Chondrocyte (in vitro differentiated cells): ENCODE results near the gene TNKS1BP1. TPM values are rescaled to one million over a fixed set of nuclear protein-coding genes. Genes with fewer than 3 reads are reported as not detected.

Experiments
- DNase-seq: peaks from one replicate; pipeline ENCODE4 v3.0.0; 2021; ENCODE audit warnings: mixed read lengths, low spot score
- H3K27ac Mint-ChIP-seq: one replicate; pipeline ENCODE4 v1.8.0; 2021; ENCODE audit warnings: mild to moderate bottlenecking, moderate library complexity, mixed read lengths; ENCODE audit not compliant: unreplicated experiment
- H3K27me3 Mint-ChIP-seq: 2 replicates; pipeline ENCODE4 v1.8.0; 2021; ENCODE audit warnings: low read depth, mixed read lengths
- H3K36me3 Mint-ChIP-seq: 2 replicates; pipeline ENCODE4 v1.8.0; 2021; ENCODE audit warnings: low read depth, mixed read lengths
- H3K4me1 Mint-ChIP-seq: 2 replicates; pipeline ENCODE4 v1.8.0; 2021; ENCODE audit warnings: low read depth, mild to moderate bottlenecking, mixed read lengths
- H3K4me3 Mint-ChIP-seq: one replicate; pipeline ENCODE4 v1.8.0; 2021; ENCODE audit warnings: mild to moderate bottlenecking, moderate library complexity, mixed read lengths; ENCODE audit not compliant: unreplicated experiment
- H3K9me3 Mint-ChIP-seq: 2 replicates; pipeline ENCODE4 v1.8.0; 2021; ENCODE audit warnings: low read depth, mixed read lengths
- CTCF ChIP-seq: fragments of 200-600 bp; sonication (generic); IDR thresholded peaks from 2 replicates; pipeline ENCODE4 v1.5.0; 2021; ENCODE audit warnings: antibody characterized with exemption, mild to moderate bottlenecking, moderate library complexity
- total RNA-seq: library from RNA; stranded (reverse); gene quantifications from 3 replicates; pipeline ENCODE4 v1.2.1, GENCODE V29; 2021

TNKS1BP1 gene
- total RNA-seq, 1 donor from 2014 or later, result 181 TPM

- H3K27me3 Mint-ChIP-seq, result no peaks in the 10 kb centered on the region
- peaks cover 17% of the 10 kb centered on the region for H3K36me3 Mint-ChIP-seq
- TF ChIP-seq CTCF, result no peak
- H3K9me3 Mint-ChIP-seq, result no peaks in the 10 kb centered on the region
- no peak overlapping the region for H3K4me3 Mint-ChIP-seq
- peaks cover 50% of the 10 kb centered on the region for H3K4me1 Mint-ChIP-seq
- no peak for DNase-seq
- H3K27ac Mint-ChIP-seq, result no peak overlapping the region
Observed at GRCh38 chr11:57320067-57320718, 4.6 kb downstream of the TNKS1BP1 start.

GRCh38 chr11:57318178-57318577 lies 6.6 kb downstream of the TNKS1BP1 start:
- H3K4me3 Mint-ChIP-seq, result peak overlapping the region; percentile 35
- H3K9me3 Mint-ChIP-seq, result no peaks in the 10 kb centered on the region
- TF ChIP-seq CTCF, result no peak
- H3K27ac Mint-ChIP-seq, result peak overlapping the region; percentile 70
- H3K36me3 Mint-ChIP-seq, result peaks cover 19% of the 10 kb centered on the region
- peaks cover 43% of the 10 kb centered on the region for H3K4me1 Mint-ChIP-seq
- peak; percentile 59 for DNase-seq
- H3K27me3 Mint-ChIP-seq, result no peaks in the 10 kb centered on the region

DNA sequence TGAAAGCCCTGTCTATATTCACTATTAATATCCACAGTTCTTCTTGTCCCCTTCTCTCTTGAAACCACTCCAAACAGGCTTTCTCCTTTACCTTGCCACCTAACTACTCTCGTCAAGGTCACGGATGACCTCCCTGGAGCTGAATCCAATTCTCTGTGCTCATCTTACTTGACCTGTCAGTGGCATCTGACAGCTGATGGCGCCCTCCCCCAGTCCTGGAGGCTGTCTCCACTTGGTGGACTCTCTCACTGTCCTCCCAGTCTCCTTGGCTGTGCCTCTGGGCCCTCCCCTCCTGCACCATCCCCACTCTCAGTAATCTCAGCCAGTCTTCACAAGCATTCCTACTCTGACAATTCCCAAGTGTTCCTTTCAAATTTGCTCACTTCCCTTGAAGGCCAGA lies 8.7 kb downstream of the TNKS1BP1 start:
- H3K4me3 Mint-ChIP-seq, result no peak overlapping the region
- TF ChIP-seq CTCF, result no peak
- H3K4me1 Mint-ChIP-seq, result peaks cover 41% of the 10 kb centered on the region
- peak; percentile 41 for DNase-seq
- H3K27ac Mint-ChIP-seq, result no peak overlapping the region
- H3K36me3 Mint-ChIP-seq, result peaks cover 21% of the 10 kb centered on the region
- no peaks in the 10 kb centered on the region for H3K9me3 Mint-ChIP-seq
- no peaks in the 10 kb centered on the region for H3K27me3 Mint-ChIP-seq

- DNase-seq, result peak; percentile 34
- TF ChIP-seq CTCF, result no peak
- Mint-ChIP-seq H3K27me3 (no peaks in the 10 kb centered on the region), H3K4me3 (no peak overlapping the region), H3K36me3 (peaks cover 17% of the 10 kb centered on the region), H3K4me1 (peaks cover 41% of the 10 kb centered on the region), H3K9me3 (no peaks in the 10 kb centered on the region), H3K27ac (no peak overlapping the region)
Observed at GRCh38 chr11:57315491-57315890, 9.3 kb downstream of the TNKS1BP1 start.

GRCh38 chr11:57314221-57314973 lies 10.4 kb downstream of the TNKS1BP1 start:
- H3K9me3 Mint-ChIP-seq, result no peaks in the 10 kb centered on the region
- H3K27ac Mint-ChIP-seq, result no peak overlapping the region
- H3K27me3 Mint-ChIP-seq, result no peaks in the 10 kb centered on the region
- TF ChIP-seq CTCF, result no peak
- H3K4me3 Mint-ChIP-seq, result no peak overlapping the region
- peak; percentile 66 for DNase-seq
- H3K36me3 Mint-ChIP-seq, result peaks cover 26% of the 10 kb centered on the region
- peaks cover 52% of the 10 kb centered on the region for H3K4me1 Mint-ChIP-seq
